ENCODE results near the gene SORCS2.

Gene SORCS2

GRCh38 chr4:7779432-7779768 lies 587.1 kb downstream of the SORCS2 start:
- Histone ChIP-seq H3K36me3 (ENCODE audit: insufficient read depth, low read length) (peaks cover 15% of the 10 kb centered on the region), H3K4me1 (ENCODE audit: insufficient read depth, low read length) (peaks cover 13% of the 10 kb centered on the region), H3K27me3 (ENCODE audit: insufficient read depth, low read length) (no peaks in the 10 kb centered on the region), H3K9me3 (ENCODE audit: low read length) (no peaks in the 10 kb centered on the region), H2AFZ (ENCODE audit: low read depth, low read length) (no peak overlapping the region), H3K4me3 (ENCODE audit: low read length) (no peak overlapping the region)

GRCh38 chr4:7780751-7781348 lies 588.5 kb downstream of the SORCS2 start:
- Histone ChIP-seq H3K36me3 (ENCODE audit: insufficient read depth, low read length) (peaks cover 17% of the 10 kb centered on the region), H2AFZ (ENCODE audit: low read depth, low read length) (no peak overlapping the region), H3K9me3 (ENCODE audit: low read length) (no peaks in the 10 kb centered on the region), H3K4me1 (ENCODE audit: insufficient read depth, low read length) (peaks cover 13% of the 10 kb centered on the region), H3K27me3 (ENCODE audit: insufficient read depth, low read length) (no peaks in the 10 kb centered on the region), H3K4me3 (ENCODE audit: low read length) (no peak overlapping the region)

GRCh38 chr4:7781366-7781765 lies 589.0 kb downstream of the SORCS2 start:
- no peak overlapping the region for H2AFZ ChIP-seq (ENCODE audit: low read depth, low read length)
- H3K9me3 ChIP-seq (ENCODE audit: low read length), result no peaks in the 10 kb centered on the region
- no peak overlapping the region for H3K4me3 ChIP-seq (ENCODE audit: low read length)
- H3K4me1 ChIP-seq (ENCODE audit: insufficient read depth, low read length), result peaks cover 13% of the 10 kb centered on the region
- no peaks in the 10 kb centered on the region for H3K27me3 ChIP-seq (ENCODE audit: insufficient read depth, low read length)
- peaks cover 20% of the 10 kb centered on the region for H3K36me3 ChIP-seq (ENCODE audit: insufficient read depth, low read length)

- H3K4me1 ChIP-seq (ENCODE audit: insufficient read depth, low read length), result peaks cover 13% of the 10 kb centered on the region
- no peaks in the 10 kb centered on the region for H3K27me3 ChIP-seq (ENCODE audit: insufficient read depth, low read length)
- H3K36me3 ChIP-seq (ENCODE audit: insufficient read depth, low read length), result peaks cover 19% of the 10 kb centered on the region
- H3K9me3 ChIP-seq (ENCODE audit: low read length), result no peaks in the 10 kb centered on the region
- no peak overlapping the region for H2AFZ ChIP-seq (ENCODE audit: low read depth, low read length)
- H3K4me3 ChIP-seq (ENCODE audit: low read length), result no peak overlapping the region
Observed at GRCh38 chr4:7781993-7782392, 589.7 kb downstream of the SORCS2 start.

- Histone ChIP-seq H3K4me1 (ENCODE audit: insufficient read depth, low read length) (peaks cover 13% of the 10 kb centered on the region), H2AFZ (ENCODE audit: low read depth, low read length) (no peak overlapping the region), H3K4me3 (ENCODE audit: low read length) (no peak overlapping the region), H3K9me3 (ENCODE audit: low read length) (no peaks in the 10 kb centered on the region), H3K27me3 (ENCODE audit: insufficient read depth, low read length) (no peaks in the 10 kb centered on the region), H3K36me3 (ENCODE audit: insufficient read depth, low read length) (peaks cover 14% of the 10 kb centered on the region)
Observed at GRCh38 chr4:7782783-7783182, 590.4 kb downstream of the SORCS2 start.

GRCh38 chr4:7783541-7783940 lies 591.2 kb downstream of the SORCS2 start:
- no peak overlapping the region for H3K4me3 ChIP-seq (ENCODE audit: low read length)
- no peak overlapping the region for H2AFZ ChIP-seq (ENCODE audit: low read depth, low read length)
- peaks cover 13% of the 10 kb centered on the region for H3K4me1 ChIP-seq (ENCODE audit: insufficient read depth, low read length)
- H3K9me3 ChIP-seq (ENCODE audit: low read length), result no peaks in the 10 kb centered on the region
- H3K36me3 ChIP-seq (ENCODE audit: insufficient read depth, low read length), result peaks cover 7% of the 10 kb centered on the region
- no peaks in the 10 kb centered on the region for H3K27me3 ChIP-seq (ENCODE audit: insufficient read depth, low read length)

- H3K36me3 ChIP-seq (ENCODE audit: insufficient read depth, low read length), result peaks cover 5% of the 10 kb centered on the region
- no peaks in the 10 kb centered on the region for H3K9me3 ChIP-seq (ENCODE audit: low read length)
- H3K4me1 ChIP-seq (ENCODE audit: insufficient read depth, low read length), result peaks cover 15% of the 10 kb centered on the region
- no peak overlapping the region for H2AFZ ChIP-seq (ENCODE audit: low read depth, low read length)
- no peaks in the 10 kb centered on the region for H3K27me3 ChIP-seq (ENCODE audit: insufficient read depth, low read length)
- H3K4me3 ChIP-seq (ENCODE audit: low read length), result no peak overlapping the region
Observed at GRCh38 chr4:7784131-7784870, 592.0 kb downstream of the SORCS2 start.

GRCh38 chr4:7785017-7785416 lies 592.7 kb downstream of the SORCS2 start:
- H3K4me1 ChIP-seq (ENCODE audit: insufficient read depth, low read length), result peaks cover 8% of the 10 kb centered on the region
- no peak overlapping the region for H3K4me3 ChIP-seq (ENCODE audit: low read length)
- H3K9me3 ChIP-seq (ENCODE audit: low read length), result no peaks in the 10 kb centered on the region
- H3K27me3 ChIP-seq (ENCODE audit: insufficient read depth, low read length), result no peaks in the 10 kb centered on the region
- H2AFZ ChIP-seq (ENCODE audit: low read depth, low read length), result no peak overlapping the region
- peaks cover 5% of the 10 kb centered on the region for H3K36me3 ChIP-seq (ENCODE audit: insufficient read depth, low read length)

GRCh38 chr4:7786040-7786439 lies 593.7 kb downstream of the SORCS2 start:
- H2AFZ ChIP-seq (ENCODE audit: low read depth, low read length), result no peak overlapping the region
- no peaks in the 10 kb centered on the region for H3K9me3 ChIP-seq (ENCODE audit: low read length)
- H3K4me3 ChIP-seq (ENCODE audit: low read length), result no peak overlapping the region
- H3K27me3 ChIP-seq (ENCODE audit: insufficient read depth, low read length), result no peaks in the 10 kb centered on the region
- peaks cover 7% of the 10 kb centered on the region for H3K36me3 ChIP-seq (ENCODE audit: insufficient read depth, low read length)
- H3K4me1 ChIP-seq (ENCODE audit: insufficient read depth, low read length), result peaks cover 7% of the 10 kb centered on the region

GRCh38 chr4:7786517-7786916 lies 594.2 kb downstream of the SORCS2 start:
- H3K4me3 ChIP-seq (ENCODE audit: low read length), result no peak overlapping the region
- no peaks in the 10 kb centered on the region for H3K9me3 ChIP-seq (ENCODE audit: low read length)
- no peaks in the 10 kb centered on the region for H3K27me3 ChIP-seq (ENCODE audit: insufficient read depth, low read length)
- no peak overlapping the region for H2AFZ ChIP-seq (ENCODE audit: low read depth, low read length)
- peaks cover 8% of the 10 kb centered on the region for H3K36me3 ChIP-seq (ENCODE audit: insufficient read depth, low read length)
- H3K4me1 ChIP-seq (ENCODE audit: insufficient read depth, low read length), result peaks cover 7% of the 10 kb centered on the region

GRCh38 chr4:7787067-7787466 lies 594.7 kb downstream of the SORCS2 start:
- Histone ChIP-seq H3K27me3 (ENCODE audit: insufficient read depth, low read length) (no peaks in the 10 kb centered on the region), H3K4me3 (ENCODE audit: low read length) (no peak overlapping the region), H2AFZ (ENCODE audit: low read depth, low read length) (no peak overlapping the region), H3K36me3 (ENCODE audit: insufficient read depth, low read length) (peaks cover 8% of the 10 kb centered on the region), H3K4me1 (ENCODE audit: insufficient read depth, low read length) (peaks cover 7% of the 10 kb centered on the region), H3K9me3 (ENCODE audit: low read length) (no peaks in the 10 kb centered on the region)

GRCh38 chr4:7787681-7788141 lies 595.4 kb downstream of the SORCS2 start:
- Histone ChIP-seq H3K4me1 (ENCODE audit: insufficient read depth, low read length) (peaks cover 7% of the 10 kb centered on the region), H2AFZ (ENCODE audit: low read depth, low read length) (no peak overlapping the region), H3K36me3 (ENCODE audit: insufficient read depth, low read length) (peaks cover 11% of the 10 kb centered on the region), H3K27me3 (ENCODE audit: insufficient read depth, low read length) (no peaks in the 10 kb centered on the region), H3K9me3 (ENCODE audit: low read length) (no peaks in the 10 kb centered on the region), H3K4me3 (ENCODE audit: low read length) (no peak overlapping the region)

- H3K4me1 ChIP-seq (ENCODE audit: insufficient read depth, low read length), result peaks cover 7% of the 10 kb centered on the region
- peaks cover 11% of the 10 kb centered on the region for H3K36me3 ChIP-seq (ENCODE audit: insufficient read depth, low read length)
- no peak overlapping the region for H3K4me3 ChIP-seq (ENCODE audit: low read length)
- no peaks in the 10 kb centered on the region for H3K27me3 ChIP-seq (ENCODE audit: insufficient read depth, low read length)
- H3K9me3 ChIP-seq (ENCODE audit: low read length), result no peaks in the 10 kb centered on the region
- H2AFZ ChIP-seq (ENCODE audit: low read depth, low read length), result no peak overlapping the region
Observed at GRCh38 chr4:7788193-7788592, 595.9 kb downstream of the SORCS2 start.
